Neutrophil (primary cell): ENCODE data around the gene ASCC2.

Source experiments
- H3K27ac ChIP-seq: fragments of 200-600 bp; sonication (generic); 2 replicates; pipeline ENCODE4 v1.5.1; 2016; ENCODE audit warnings: mild to moderate bottlenecking, moderate library complexity
- H3K27me3 ChIP-seq: fragments of 200-600 bp; sonication (generic); 2 replicates; pipeline ENCODE4 v1.6.0; 2016; ENCODE audit warnings: mild to moderate bottlenecking
- H3K36me3 ChIP-seq: fragments of 200-600 bp; sonication (generic); 2 replicates; pipeline ENCODE4 v1.5.1; 2017
- H3K4me1 ChIP-seq, 2 experiments: fragments of 200-600 bp in 1 of 2; sonication (generic) in 1 of 2; 1 replicate in 1 of 2; 2 replicates in 1 of 2; pipeline versions ENCODE4 v1.5.1 to v1.6.1; 2013 to 2016; ENCODE audit warnings: low read depth in 1 of 2, low read length in 1 of 2, mild to moderate bottlenecking in 1 of 2, moderate library complexity in 1 of 2; ENCODE audit not compliant: control insufficient read depth in 1 of 2, insufficient read depth in 1 of 2
- H3K4me3 ChIP-seq, 2 experiments: fragments of 200-600 bp in 1 of 2; sonication (generic) in 1 of 2; 1 replicate in 1 of 2; 2 replicates in 1 of 2; pipeline ENCODE4 v1.5.1; 2013 to 2016; ENCODE audit warnings: low read depth in 1 of 2, low read length in 1 of 2, mild to moderate bottlenecking in 1 of 2, moderate library complexity in 1 of 2
- H3K9me3 ChIP-seq: fragments of 200-600 bp; sonication (generic); 2 replicates; pipeline ENCODE4 v1.5.1; 2016
- TF ChIP-seq, protein P1 (sequence below): fragments of 200-600 bp; sonication (generic); IDR thresholded peaks from 2 replicates; pipeline ENCODE4 v1.5.1; 2016; ENCODE audit warnings: antibody characterized with exemption

ASCC2 gene

DNA sequence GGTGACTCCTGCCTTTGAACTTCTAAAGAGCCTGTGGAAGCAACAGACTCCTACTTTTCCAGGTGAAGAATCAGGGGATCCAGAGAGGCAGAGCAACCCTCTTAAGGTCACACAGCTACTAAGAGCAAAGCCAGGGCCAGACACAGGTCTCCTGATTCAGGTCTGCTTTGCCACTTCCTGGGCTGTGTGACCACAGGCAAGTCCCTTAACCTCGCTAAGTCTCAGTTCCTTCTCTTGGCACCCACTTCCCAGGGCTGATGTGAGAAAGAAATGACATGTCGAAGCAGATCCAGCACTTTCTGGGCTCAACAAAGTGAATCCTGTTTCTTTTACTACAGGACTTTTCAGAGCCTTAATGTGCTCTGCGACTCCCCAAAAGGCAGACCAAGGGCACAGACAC, 40.7 kb downstream of the ASCC2 start:
- TF ChIP-seq, protein P1, sequence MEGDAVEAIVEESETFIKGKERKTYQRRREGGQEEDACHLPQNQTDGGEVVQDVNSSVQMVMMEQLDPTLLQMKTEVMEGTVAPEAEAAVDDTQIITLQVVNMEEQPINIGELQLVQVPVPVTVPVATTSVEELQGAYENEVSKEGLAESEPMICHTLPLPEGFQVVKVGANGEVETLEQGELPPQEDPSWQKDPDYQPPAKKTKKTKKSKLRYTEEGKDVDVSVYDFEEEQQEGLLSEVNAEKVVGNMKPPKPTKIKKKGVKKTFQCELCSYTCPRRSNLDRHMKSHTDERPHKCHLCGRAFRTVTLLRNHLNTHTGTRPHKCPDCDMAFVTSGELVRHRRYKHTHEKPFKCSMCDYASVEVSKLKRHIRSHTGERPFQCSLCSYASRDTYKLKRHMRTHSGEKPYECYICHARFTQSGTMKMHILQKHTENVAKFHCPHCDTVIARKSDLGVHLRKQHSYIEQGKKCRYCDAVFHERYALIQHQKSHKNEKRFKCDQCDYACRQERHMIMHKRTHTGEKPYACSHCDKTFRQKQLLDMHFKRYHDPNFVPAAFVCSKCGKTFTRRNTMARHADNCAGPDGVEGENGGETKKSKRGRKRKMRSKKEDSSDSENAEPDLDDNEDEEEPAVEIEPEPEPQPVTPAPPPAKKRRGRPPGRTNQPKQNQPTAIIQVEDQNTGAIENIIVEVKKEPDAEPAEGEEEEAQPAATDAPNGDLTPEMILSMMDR = no peak
- H3K27ac ChIP-seq = peak overlapping the region; percentile 4
- no peaks in the 10 kb centered on the region for H3K27me3 ChIP-seq
- no peaks in the 10 kb centered on the region for H3K9me3 ChIP-seq
- peaks cover 30% of the 10 kb centered on the region for H3K36me3 ChIP-seq
- no peak overlapping the region for H3K4me3 ChIP-seq
- peaks cover 18 to 21% of the 10 kb centered on the region in 2 experiments for H3K4me1 ChIP-seq

DNA sequence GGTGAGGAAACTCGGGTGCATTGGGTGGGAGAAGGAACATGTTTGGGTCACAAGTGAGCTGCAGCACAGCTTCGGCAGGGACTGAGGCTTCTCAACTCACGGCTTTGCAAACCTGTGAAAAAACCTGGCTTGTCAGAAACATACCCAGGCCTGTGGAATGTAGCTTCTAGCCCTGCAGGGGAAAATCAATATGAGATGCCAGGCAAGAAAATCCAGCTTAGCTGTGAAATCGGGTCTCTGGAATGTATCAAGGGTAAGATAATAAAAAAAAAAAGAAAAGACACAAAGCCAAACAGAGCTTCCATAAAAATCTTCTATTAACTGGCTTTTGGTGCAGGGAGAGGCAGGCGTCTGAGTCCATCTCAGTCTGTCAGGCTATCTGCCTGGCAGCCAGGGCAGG, 42.4 kb downstream of the ASCC2 start:
- H3K27me3 ChIP-seq = no peaks in the 10 kb centered on the region
- H3K36me3 ChIP-seq = peaks cover 31% of the 10 kb centered on the region
- H3K4me1 ChIP-seq = peaks cover 18 to 21% of the 10 kb centered on the region in 2 experiments
- no peak overlapping the region for H3K4me3 ChIP-seq
- TF ChIP-seq, protein P1 = no peak
- H3K27ac ChIP-seq = no peak overlapping the region
- H3K9me3 ChIP-seq = no peaks in the 10 kb centered on the region

DNA sequence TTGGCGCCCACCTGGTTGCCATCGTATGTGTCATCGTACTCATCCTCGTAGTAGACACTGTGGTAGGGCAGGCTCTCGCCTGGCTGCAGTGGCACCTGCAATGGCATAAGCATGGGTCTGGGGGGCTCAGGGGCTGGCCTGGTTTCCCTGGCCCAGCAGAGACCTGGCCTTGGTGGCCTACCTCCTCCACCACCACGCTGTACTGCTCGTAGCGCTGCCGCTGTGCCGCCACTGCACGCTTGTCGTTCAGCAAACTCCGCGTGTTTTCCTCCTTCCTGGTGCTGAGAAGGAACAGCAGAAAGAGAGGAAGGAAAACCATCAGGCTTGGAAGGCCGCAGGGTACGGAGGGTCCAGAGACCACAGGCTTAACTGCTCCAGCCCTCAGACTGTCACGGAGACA, 44.7 kb downstream of the ASCC2 start:
- TF ChIP-seq, protein P1 = no peak
- peaks cover 52% of the 10 kb centered on the region for H3K36me3 ChIP-seq

DNA sequence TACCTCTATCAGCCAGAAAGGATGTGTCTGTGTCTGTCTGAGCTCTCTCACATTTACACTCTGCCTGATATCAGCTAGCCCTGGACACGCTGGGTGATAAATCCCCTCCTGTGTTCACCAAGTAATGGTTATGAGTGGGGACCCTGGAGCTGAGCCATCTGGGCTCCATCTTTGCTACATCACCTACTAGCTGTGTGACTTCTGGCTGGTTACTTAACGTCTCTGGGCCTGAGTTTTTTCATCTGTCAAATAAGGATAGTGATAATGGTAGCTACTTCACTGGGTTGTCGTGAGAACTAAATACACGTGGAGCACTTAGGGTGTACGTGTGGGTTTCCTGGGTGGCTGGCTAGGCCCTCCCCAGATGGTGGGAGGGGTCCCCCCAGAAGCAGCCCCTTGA, 48.0 kb downstream of the ASCC2 start:
- H3K36me3 ChIP-seq = peaks cover 63% of the 10 kb centered on the region
- H3K9me3 ChIP-seq = no peaks in the 10 kb centered on the region

More for the DNA sequence above, 44.7 kb downstream of the ASCC2 start:
- no peak overlapping the region for H3K27ac ChIP-seq
- H3K27me3 ChIP-seq = no peaks in the 10 kb centered on the region
- no peak overlapping the region for H3K4me3 ChIP-seq
- H3K4me1 ChIP-seq = peaks cover under 1 to 3% of the 10 kb centered on the region in 2 experiments
- H3K9me3 ChIP-seq = no peaks in the 10 kb centered on the region

DNA sequence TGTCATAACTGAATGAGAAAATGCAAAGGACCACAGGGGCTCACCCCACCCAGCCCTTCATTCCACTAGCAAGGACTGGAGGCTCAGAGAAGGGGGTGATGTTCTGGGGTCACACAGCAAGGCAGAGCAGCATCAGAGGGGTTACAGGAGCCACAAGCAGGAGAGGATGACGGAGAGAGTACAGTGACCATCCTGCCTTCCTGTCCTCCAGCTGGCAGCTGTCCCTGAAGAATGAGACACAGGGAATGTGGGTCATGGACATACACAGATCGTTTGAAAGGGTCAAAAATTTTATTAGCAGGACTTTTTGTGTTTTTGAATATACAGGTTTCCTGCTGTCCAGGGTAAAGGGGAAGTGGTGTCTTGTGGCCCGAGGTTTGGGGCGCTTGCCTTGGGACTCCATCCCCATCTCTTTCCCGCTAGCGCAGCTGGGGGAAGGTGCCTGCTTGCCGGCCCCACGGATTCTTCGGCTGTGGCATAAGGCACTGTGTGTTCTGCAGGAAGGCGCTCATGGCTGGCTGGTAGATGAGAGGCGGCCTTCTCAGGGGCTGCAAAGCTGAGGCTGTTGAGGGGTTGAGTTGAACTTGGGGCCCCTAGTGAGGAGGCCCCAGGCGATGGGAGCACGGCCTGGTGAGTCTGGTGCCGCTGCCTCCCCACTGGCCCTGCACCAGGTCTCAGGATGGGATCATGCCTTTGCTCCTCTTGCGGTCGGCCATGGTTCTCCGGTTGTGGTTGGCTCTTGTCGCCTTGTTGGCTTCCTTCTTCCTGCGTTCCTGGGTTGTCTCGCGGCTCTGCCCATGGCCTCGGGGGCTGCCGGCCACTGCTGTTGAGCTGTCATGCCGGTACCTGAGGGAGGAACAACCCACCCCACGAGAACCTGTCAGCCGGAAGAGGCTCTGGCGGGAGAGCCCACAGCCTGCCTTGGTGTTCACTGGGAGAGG, 49.5 kb downstream of the ASCC2 start:
- no peak overlapping the region for H3K4me3 ChIP-seq
- H3K27me3 ChIP-seq = no peaks in the 10 kb centered on the region
- H3K36me3 ChIP-seq = peaks cover 62% of the 10 kb centered on the region
- no peaks in the 10 kb centered on the region for H3K4me1 ChIP-seq
- H3K27ac ChIP-seq = no peak overlapping the region
- no peaks in the 10 kb centered on the region for H3K9me3 ChIP-seq
- TF ChIP-seq, protein P1 = no peak

More for the DNA sequence above, 48.0 kb downstream of the ASCC2 start:
- Histone ChIP-seq H3K27me3 (no peaks in the 10 kb centered on the region), H3K27ac (no peak overlapping the region), H3K4me1 (no peaks in the 10 kb centered on the region), H3K4me3 (no peak overlapping the region)
- TF ChIP-seq, protein P1 = no peak
